GM19324 (cell line): ENCODE results near the gene PHKB.
"Not testable (repeated sequence)": the region's sequence is repeated elsewhere in the genome, so short reads cannot be mapped to it uniquely, and the experiment has no call there.

Source experiments
- ATAC-seq: cut with Tn5 transposase; IDR thresholded peaks from one replicate; pipeline ENCODE4 v1.9.1; 2021; ENCODE audit warnings: mild to moderate bottlenecking, moderate library complexity; ENCODE audit not compliant: unreplicated experiment, low FRiP score

The PHKB gene

DNA sequence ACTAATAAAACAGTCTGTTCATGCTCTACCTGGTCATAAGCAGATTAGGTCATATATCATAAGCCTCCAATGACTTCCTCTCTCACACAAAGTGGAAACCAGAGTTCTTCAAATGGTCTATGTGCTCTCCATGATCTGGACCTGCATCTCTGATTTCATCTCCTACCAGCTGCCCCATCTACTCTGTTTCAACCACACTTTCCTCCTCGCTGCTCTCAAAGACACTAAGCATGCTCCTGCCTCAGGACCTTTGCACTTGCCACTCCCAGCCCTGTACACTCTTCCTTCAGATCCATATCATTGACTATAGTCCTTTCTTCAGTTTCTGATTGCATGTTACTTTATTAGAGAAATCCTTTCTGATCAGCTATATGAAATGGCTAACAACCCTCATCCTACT is 196.8 kb downstream of the PHKB start:
- ATAC-seq, result no peak

DNA sequence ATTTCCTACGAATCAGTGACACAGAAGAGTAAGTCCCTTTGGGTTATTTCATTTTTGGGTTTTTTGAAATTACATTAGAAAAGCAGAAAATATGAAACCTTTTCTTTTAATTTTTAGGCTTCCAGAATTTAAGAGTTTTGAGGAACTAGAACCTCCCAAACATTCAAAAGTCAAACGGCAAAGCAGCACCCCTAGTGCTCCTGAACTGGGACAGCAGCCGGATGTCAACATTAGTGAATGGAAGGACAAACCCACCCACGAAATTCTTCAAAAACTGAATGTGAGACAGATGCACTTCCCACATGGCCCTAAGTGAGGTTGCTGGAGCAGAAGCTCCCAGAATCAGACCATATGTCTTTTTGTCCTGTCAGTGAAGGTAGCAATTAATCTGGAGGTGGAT is 199.4 kb downstream of the PHKB start:
- no peak for ATAC-seq

DNA sequence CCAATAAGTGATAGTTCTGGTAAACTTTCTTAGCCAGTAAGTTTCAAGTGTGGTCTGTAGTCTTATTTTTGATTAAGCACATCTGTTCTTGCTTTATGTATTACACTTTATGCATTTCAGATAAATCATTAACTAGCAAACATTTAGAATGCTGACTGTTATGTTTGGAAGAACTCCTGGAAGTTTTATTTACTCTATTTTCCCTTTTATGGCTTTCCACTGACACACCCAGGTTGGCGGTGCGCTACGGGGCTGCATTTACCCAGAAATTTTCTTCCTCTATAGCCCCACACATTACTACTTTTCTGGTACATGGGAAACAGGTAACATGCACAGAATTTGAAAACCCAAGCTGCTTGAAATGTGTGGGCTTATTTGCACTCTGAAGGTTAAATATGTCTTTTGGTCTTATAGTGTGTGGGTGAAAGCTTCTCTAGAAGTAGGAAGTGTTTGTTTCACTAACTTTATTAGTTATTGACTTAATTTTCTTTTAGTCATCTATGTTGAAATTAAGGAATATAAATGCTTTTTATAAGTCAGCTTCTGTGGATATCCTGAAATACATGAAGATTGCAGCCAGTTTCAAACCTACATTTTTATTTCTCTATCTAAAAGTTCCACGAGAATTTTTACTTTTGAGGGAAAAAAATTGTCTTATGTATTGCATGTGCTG is 203.7 kb downstream of the PHKB start:
- ATAC-seq, result no peak

DNA sequence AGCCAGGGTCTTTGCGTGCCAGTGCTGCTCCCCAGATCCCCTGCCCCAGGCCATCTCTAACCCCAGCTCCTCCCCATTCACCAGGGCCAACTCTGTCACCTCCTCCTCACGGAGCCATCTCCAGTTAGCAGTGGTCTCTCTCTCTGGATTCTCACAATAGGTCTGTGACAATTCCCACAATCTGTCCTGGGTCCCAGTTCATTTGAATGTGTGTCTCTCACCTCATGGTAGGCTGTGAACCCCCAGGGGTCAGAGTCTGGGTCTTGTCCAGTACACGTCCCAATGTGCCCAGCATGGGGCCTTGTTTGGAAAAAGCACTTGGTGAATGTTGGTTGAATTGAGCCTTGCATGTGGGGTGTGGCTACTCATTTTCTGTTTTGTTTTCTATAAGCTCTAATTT is 205.3 kb downstream of the PHKB start:
- ATAC-seq, result no peak

DNA sequence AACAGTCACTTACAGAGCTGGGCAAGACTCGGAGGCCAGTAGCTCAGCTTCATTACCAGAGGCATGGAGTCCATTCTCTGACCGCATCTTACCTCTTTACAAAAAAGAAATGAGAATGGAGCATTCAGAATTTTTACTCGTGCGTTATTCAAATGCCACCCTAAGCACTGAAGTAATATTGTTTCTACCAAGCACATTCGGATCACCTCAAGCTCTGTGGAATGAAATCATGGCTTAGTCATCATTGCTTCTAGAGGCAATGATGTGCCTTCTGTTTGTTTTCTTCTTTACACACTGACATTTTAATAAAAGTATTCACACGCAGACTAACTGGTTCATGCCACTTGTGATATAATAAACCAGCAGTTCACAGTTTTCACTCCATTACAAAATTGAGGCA is 206.8 kb downstream of the PHKB start:
- ATAC-seq, result no peak

DNA sequence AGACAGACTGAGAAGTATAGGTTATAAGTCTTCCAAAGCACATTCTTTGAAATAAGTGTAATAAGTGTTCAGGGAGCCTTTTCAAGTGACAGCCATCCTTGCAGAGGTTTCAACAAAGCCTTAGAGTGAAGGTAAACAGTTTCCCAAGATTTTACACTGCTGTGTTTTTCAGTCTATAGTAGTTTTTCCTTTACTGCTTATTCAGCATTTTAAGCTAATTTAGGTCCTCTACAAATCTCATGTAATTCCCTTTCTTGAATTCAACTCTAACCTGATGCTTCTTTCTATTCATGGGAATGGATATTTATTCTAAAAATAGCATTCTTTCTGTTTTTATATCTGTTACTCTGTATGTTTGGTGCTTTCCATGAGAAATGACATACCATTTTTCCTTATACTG is 211.3 kb downstream of the PHKB start:
- ATAC-seq, result no peak

DNA sequence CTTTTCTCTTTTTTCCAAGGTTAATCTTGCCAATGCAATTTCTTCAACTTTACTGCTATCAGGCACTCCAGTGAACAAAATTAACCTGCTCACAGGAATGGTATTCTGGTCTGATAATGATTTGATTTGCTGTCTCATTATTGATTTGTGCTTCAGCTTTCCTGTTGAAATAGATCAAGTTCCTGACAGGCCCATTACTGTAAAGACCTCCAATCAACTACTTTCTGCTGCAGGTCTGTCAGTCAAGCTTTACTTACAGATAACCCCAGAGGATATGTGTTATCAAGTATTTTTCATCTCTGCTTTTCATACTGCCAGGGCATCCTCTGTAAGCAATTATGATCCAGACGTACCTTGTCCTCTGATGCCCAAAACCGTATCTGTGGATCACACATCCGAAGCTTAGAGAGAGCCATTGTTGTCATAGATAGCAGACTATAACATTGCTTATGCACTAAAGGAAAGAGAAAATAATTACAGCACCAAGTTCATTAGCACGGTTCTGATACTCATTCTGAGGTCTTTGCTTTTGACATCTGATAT is 215.6 kb downstream of the PHKB start:
- no peak for ATAC-seq

DNA sequence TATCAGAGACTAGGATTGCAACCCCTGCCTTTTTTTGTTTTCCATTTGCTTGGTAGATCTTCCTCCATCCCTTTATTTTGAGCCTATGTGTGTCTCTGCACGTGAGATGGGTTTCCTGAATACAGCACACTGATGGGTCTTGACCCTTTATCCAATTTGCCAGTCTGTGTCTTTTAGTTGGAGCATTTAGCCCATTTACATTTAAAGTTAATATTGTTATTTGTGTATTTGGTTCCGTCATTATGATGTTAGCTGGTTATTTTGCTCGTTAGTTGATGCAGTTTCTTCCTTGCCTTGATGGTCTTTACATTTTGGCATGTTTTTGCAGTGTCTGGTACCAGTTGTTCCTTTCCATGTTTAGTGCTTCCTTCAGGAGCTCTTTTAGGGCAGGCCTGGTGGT is 220.4 kb downstream of the PHKB start:
- not testable (repeated sequence) for ATAC-seq

DNA sequence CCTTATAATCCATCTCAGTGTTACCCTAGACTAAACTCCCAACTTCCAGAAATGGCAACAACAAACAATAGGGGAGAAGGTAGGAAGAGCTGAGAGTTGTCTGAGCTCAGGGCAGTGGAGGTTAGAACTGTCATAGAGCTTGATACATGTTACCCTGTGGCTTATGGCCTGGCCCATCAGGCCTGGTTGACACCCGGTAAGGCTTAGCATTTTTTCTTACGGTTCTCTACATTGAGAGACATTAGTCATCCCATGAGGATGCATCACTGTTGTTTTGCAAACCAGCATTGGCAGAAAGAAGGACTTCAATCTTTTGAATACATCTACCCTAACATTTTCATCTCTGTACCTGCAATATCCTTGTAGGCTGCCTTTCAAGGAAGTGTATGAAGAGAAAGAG is 226.6 kb downstream of the PHKB start:
- no peak for ATAC-seq

DNA sequence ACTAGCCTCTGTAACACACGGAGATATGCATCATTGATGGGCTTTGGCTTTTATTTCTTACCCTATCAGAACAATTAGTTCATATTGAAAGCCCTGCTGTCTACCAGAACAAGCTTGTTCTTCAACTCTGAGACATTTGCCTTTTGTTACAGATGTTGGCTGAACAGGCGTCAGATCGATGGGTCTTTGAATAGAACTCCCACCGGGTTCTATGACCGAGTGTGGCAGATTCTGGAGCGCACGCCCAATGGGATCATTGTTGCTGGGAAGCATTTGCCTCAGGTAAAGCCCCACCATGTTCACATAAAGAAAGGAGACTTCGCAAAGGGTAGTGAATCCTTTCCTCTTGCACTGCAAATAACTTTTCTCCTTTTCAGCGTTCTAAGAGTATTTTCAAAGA is 232.1 kb downstream of the PHKB start:
- ATAC-seq, result no peak

DNA sequence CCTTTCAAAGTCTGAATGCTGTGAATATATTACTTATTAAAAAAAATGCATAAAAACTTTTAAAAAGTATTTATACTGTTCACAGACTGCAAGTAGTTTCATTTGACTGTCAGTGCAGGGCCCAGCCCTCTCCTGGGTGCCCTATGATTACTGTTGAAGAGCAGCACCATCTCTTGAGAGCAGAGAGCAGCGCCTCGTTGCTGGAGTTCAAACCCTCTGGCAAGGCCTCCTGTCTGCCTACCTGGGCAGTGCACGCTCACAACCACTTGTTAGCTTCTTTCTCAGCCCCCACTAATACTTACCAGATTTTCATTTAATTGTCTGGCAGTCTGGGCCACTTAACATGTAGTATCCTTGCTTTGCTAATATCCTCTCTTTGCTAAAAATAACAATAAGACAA is 233.4 kb downstream of the PHKB start:
- no peak for ATAC-seq

DNA sequence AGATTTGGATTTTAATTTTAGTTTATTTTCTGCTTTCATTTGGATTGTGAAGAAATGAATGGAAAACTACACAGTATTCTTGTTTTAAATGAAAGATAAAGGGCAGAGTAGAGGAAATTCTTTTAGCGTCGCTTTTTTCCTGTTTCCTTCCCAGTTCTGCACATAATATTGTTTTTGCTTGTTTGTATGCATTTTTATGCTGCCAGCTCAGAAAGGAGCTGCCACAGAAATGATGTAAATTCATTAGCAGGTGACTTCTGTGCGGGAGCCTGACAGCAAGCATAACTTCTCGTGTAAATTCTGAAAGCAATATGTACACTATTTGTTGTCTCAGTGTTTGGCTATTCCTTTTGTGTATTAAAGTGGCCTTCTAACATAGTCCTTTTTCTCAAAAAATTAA is 234.6 kb downstream of the PHKB start:
- ATAC-seq, result no peak

DNA sequence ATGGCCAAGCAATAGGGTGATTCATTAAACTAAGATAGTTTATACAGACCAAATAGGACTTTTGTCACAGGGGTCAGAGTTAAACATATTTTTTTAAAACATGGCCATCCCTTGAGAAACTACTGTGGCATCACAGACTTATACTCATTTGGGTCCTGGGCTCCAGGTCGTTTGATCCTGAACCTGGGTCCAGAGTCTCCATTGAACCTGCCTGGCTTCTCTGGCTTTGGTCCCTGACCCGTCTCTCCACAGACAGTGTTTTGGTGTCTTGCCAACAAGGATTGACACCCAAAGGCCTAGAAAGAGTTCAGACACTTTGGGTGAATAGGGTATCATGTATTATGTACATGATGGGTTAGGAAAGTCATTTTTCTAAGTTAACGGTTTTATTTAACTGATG is 236.7 kb downstream of the PHKB start:
- ATAC-seq, result no peak

DNA sequence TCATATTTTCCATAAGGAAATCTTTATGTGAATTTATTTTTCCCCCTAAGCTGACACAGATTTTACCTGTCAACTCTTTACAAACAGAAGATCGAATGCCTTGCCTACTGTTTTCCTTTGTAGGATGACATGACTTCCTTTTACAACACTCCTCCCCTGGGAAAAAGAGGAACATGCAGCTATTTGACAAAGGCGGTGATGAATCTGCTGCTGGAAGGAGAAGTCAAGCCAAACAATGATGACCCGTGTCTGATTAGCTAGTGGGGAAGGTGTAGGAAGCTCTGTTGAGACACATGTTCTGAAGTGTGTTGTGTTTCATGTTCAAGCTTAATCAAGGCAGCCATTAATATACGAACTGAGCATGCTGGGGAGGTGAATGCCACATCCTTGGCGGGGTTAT is 238.0 kb downstream of the PHKB start:
- no peak for ATAC-seq

DNA sequence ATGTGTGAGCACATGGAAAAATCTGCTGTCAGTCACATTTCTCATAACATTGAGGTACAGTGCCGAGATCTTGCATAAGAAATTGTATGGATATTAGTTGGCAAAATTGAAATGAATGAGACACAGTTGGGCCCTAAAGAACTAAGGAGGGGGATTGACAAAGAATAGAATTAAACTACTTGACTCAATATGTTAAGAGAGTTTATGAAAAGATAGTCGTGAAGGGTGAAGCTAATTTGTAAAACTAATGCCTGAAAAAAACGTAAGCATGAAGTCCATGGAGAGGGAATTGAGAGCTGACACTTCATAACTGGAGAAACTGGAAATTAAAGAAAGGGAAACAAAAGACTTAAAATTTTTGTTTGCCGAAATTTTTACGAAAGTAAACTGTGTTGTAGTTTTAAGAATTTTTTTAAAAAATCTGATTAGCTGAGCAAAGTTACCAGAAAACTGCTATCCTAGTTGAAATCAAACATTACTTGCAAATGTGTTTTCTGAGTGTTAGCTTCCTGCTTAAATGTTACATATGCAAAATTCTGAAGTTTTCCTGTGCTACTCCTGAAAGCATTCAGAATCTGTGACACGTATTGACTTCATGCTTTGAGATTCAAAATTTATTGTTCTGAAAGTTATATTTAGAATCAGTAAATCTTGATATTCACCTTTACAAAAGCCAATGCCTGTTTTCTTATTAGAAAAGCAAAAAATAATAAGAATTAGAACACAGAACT is 239.9 kb downstream of the PHKB start:
- no peak for ATAC-seq

DNA sequence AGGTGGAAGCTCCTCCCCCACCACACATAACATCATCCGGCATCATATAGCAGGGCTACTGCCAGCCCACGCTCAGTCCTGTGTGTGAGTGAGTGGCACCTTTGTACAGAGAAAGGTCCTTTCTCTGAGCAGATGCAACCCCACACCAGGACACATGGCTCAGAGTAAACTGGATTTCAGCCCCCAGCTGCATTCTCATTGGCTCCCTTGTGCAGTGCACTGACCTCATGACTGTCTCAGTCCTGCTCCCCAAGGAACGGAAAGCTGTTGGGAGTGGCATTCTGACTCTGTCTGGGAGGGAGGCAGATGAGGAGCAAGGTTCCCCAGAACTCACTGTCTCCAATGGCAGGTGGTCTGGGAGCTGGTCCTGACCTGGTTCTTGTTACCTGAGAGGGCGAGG is 244.1 kb downstream of the PHKB start:
- no peak for ATAC-seq

DNA sequence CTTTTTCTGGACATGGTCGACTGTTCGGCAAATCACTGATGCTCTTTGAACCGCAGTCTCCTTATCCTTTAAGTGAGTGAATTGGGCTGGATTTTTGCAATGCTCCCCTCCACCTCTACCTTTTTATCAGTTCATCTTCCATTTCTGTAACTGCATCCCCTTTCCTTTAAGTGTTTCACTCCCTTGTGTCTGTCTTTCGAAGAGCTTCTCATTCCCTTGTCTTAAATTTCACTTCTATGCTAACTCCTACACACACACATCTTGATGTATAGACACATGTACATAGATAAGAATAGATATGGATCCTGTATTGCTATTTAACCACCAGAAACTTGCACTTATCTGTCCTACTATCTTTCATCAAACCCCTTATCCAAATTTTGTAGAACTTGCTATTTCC is 250.7 kb downstream of the PHKB start:
- no peak for ATAC-seq

DNA sequence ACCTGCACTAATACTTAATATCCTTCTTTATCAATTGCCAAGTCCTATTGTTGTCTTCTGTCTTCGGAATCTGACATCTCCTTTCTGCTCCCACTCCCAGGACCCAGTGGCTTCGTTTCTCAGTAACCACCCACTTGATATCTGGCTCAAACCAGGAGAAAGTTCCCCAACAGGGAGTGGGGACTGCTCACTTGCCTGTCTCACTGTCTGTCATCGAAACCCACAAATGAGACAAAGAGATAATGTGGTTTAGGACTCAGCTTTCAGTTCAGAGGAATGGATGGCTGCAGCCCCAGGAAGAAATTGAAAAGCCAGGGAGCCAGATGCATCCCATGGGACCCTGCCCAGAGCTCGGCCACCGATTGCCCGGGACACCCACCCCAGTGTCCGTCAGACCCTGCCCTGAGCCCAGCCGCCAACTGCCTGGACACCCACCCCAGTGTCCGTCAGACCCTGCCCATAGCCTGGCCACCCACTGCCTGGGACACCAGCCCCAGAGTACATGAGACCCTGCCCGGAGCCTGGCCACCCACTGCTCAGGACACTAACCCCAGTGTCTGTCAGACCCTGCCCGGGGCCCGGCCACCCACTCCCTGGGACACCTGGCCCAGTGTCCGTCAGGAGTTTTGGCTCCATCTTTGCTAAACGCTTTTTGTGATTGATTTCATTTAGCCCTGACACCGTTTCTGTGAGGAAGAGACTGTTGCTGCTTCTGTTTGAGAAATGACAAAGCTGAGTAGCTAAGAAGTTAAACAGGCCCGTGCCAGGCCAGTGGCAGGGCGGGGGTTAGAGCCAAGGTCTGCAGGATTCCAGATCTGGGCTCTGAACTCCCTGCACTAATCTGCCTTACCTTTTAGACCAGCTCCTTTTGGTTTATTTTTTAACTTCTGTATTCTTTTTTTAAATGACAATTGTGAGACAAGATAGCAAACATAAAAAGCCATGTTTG is 251.4 kb downstream of the PHKB start:
- ATAC-seq, result no peak

DNA sequence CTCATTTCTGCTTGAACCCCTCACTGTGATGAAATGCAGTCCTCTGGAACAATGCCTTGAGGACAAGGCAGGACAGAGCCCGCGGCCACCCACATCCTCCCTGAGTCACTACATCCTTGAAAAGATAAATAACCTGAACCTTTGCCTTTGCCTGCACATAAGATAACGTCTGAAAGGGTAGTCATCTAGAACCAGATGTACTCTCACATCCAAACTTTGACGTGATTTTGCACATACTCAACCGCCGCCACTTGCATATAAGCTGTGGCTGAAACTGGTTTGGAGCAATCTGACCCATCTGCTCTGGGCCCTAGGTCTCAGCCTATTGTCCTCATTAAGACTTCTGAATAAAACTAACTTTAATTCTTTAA is 252.1 kb downstream of the PHKB start:
- ATAC-seq, result no peak

DNA sequence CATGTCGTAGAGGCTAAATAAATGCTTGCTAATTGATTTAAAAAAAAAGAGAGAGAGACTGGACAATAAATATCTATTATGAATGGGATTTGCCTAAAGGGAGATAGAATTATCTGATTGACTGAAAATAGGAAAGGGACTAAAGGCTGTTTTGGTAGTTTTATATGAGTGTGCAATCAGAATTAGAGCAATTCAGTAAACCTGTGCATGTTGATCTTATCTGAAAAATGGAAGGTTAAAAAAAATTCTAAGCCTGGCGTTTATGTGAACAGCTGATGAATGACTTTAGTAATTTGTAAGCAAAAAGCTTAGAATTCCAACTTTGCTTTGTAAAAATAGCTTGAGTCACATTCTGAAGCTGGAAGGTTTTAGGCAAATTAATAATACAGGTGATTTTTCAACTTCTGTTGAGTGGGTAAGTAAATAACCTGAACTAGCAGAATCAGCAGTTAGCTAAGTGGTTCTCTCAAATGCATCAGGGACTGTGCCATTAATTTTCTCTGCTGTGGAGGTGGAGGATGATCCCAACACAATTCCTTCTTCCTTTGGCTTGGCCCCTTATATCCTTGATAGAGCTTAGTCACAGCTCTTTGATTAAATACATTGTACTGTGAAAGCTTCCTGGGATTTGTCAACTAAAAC is 254.4 kb downstream of the PHKB start:
- no peak for ATAC-seq

DNA sequence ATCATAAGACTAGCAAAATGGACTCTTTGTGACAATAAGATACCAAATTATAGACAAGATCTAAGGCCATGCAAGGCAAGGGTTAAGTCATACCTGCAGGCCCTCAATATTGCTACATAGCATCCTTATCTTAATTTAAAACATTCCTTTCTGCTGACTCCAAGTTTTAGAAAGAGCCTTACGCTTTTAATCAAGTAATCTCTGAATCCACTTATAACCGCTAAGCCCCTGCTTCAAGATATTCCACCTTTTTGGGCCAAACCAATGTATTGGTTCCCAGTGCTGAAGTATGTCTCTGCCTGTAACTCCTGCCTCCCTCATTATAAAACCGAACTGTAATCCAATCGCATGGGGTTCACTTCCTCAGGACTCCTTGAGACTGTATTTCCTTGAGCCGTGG is 255.4 kb downstream of the PHKB start:
- no peak for ATAC-seq
